OCI-LY3 (cell line): Measurements from ENCODE around the gene SPARCL1.

Experiments used
- H2AFZ ChIP-seq: fragments of 200-600, 300-600 bp; shearing (Covaris generic); 2 replicates; pipeline ENCODE4 v1.6.0; 2014; ENCODE audit warnings: antibody characterized with exemption, low read depth, low read length
- H3K27ac ChIP-seq: fragments of 200-600, 300-600 bp; sonication (generic); 2 replicates; pipeline ENCODE4 v1.5.1; 2014; ENCODE audit warnings: mild to moderate bottlenecking, low read length, moderate library complexity, mixed read lengths
- H3K27me3 ChIP-seq: fragments of 200-600, 300-600 bp; sonication (generic); 2 replicates; pipeline ENCODE4 v1.6.1; 2014; ENCODE audit warnings: low read depth, low read length, mixed read lengths
- H3K36me3 ChIP-seq: fragments of 200-600, 300-600 bp; sonication (generic); replicated peaks from 2 replicates; pipeline ENCODE3; 2014; ENCODE audit warnings: low read depth, low read length, mixed read lengths
- H3K4me1 ChIP-seq: fragments of 300-600, 200-600 bp; sonication (generic); 2 replicates; pipeline ENCODE4 v1.6.1; 2014; ENCODE audit warnings: low read length, mixed read lengths
- H3K4me2 ChIP-seq: fragments of 200-600, 300-600 bp; sonication (generic); 2 replicates; pipeline ENCODE4 v1.6.1; 2014; ENCODE audit warnings: low read length, mixed read lengths
- H3K4me3 ChIP-seq: fragments of 300-600, 200-600 bp; sonication (generic); 2 replicates; pipeline ENCODE4 v1.5.1; 2014; ENCODE audit warnings: antibody characterized with exemption, mild to moderate bottlenecking, low read length, moderate library complexity
- H3K79me2 ChIP-seq: fragments of 300-600, 200-600 bp; shearing (Covaris generic); 2 replicates; pipeline ENCODE4 v1.6.1; 2014; ENCODE audit warnings: mild to moderate bottlenecking, low read length, mixed read lengths
- H3K9ac ChIP-seq: fragments of 300-600, 200-600 bp; shearing (Covaris generic); 2 replicates; pipeline ENCODE4 v1.6.0; 2014; ENCODE audit warnings: mild to moderate bottlenecking, low read length, moderate library complexity
- H3K9me3 ChIP-seq: fragments of 200-600, 300-600 bp; shearing (Covaris generic); 2 replicates; pipeline ENCODE4 v1.6.1; 2014; ENCODE audit warnings: low read length, mixed read lengths; ENCODE audit not compliant: insufficient read depth
- H4K20me1 ChIP-seq: fragments of 200-600, 300-600 bp; sonication (generic); 2 replicates; pipeline ENCODE4 v1.6.1; 2016; ENCODE audit warnings: low read length, mixed read lengths; ENCODE audit not compliant: insufficient read depth
- CTCF ChIP-seq: fragments of 200-600, 300-600 bp; sonication (generic); IDR thresholded peaks from 2 replicates; pipeline ENCODE4 v1.5.1; 2014; ENCODE audit warnings: antibody characterized with exemption, low read length, low read depth
- EZH2phosphoT487 ChIP-seq: fragments of 200-600 bp; shearing (Covaris generic); IDR thresholded peaks from 2 replicates; pipeline ENCODE4 v1.6.1; 2018; ENCODE audit warnings: antibody characterized with exemption, mixed run types, low read depth

Gene SPARCL1

GRCh38 chr4:87478732-87479250 lies 50.4 kb downstream of the SPARCL1 start:
- TF ChIP-seq EZH2phosphoT487 (no peak), CTCF (no peak)

GRCh38 chr4:87476934-87477333 lies 52.2 kb downstream of the SPARCL1 start:
- TF ChIP-seq EZH2phosphoT487 (no peak), CTCF (no peak)
- no peak overlapping the region for H2AFZ ChIP-seq
- no peak overlapping the region for H3K9ac ChIP-seq
- H3K27me3 ChIP-seq = no peaks in the 10 kb centered on the region
- H3K79me2 ChIP-seq = no peaks in the 10 kb centered on the region
- H3K4me3 ChIP-seq = no peak overlapping the region
- no peaks in the 10 kb centered on the region for H4K20me1 ChIP-seq
- H3K27ac ChIP-seq = no peak overlapping the region
- no peak overlapping the region for H3K4me2 ChIP-seq
- no peaks in the 10 kb centered on the region for H3K4me1 ChIP-seq
- H3K36me3 ChIP-seq = no peaks in the 10 kb centered on the region
- H3K9me3 ChIP-seq = no peaks in the 10 kb centered on the region

More at GRCh38 chr4:87478732-87479250, 50.4 kb downstream of the SPARCL1 start:
- Histone ChIP-seq H3K27ac (no peak overlapping the region), H3K36me3 (no peaks in the 10 kb centered on the region), H3K4me1 (no peaks in the 10 kb centered on the region), H2AFZ (no peak overlapping the region), H3K4me3 (no peak overlapping the region), H3K4me2 (no peak overlapping the region), H3K79me2 (no peaks in the 10 kb centered on the region), H3K9ac (no peak overlapping the region), H3K27me3 (no peaks in the 10 kb centered on the region), H3K9me3 (no peaks in the 10 kb centered on the region), H4K20me1 (no peaks in the 10 kb centered on the region)

DNA sequence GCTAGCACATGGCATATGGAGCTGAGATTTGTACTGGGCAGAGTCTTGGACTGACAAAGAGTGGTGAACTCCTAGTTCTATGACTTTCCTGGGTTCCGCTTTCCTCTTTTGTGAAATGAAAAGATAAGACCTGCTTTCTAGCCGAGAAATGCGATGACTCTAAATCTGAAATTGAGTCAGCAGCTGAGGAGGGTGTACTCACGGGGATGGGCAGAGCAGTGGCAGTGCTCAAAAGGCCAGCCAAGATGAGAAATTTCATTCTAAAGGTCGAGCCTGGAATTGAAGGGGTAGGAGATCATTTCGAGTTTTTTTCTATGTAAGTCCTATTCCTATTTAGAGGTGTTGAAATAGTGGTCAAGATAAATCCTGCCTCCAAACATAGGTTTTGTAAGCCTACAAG lies 59.8 kb downstream of the SPARCL1 start:
- H3K27me3 ChIP-seq = no peaks in the 10 kb centered on the region
- TF ChIP-seq CTCF (no peak), EZH2phosphoT487 (no peak)

DNA sequence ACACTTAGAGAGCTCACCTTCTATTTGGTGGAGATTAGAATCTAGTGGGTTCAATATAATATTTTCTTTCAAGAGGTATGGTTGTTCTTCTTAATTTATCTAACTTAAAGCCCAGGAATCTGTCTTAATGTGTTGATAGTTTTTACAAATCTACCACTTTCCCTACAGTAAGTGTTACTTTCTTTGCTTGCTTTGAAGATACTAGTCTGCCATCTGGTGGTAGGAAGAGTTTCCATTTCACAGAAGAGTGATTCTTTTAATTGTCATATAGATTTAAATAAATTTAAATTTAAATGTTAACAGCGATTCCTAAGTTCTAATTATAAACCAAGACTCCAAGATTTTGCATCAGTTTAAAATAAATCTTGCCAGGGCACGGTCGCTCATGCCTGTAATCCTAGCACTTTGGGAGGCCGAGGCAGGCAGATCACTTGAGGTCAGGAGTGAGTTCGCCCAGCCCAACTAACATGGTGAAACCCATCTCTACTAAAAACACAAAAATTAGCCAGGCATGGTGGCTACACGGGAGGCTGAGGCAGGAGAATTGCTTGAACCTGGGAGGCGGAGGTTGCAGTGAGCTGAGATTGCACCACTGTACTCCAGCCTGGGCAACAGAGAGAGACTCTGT lies 63.3 kb downstream of the SPARCL1 start:
- H3K9me3 ChIP-seq = no peaks in the 10 kb centered on the region
- no peaks in the 10 kb centered on the region for H4K20me1 ChIP-seq
- no peaks in the 10 kb centered on the region for H3K36me3 ChIP-seq
- no peak overlapping the region for H2AFZ ChIP-seq
- H3K4me2 ChIP-seq = no peak overlapping the region
- TF ChIP-seq CTCF (peak; percentile 71), EZH2phosphoT487 (no peak)
- no peaks in the 10 kb centered on the region for H3K27me3 ChIP-seq
- H3K4me1 ChIP-seq = peaks cover 13% of the 10 kb centered on the region
- no peak overlapping the region for H3K27ac ChIP-seq
- no peak overlapping the region for H3K9ac ChIP-seq
- no peaks in the 10 kb centered on the region for H3K79me2 ChIP-seq
- H3K4me3 ChIP-seq = no peak overlapping the region

More for the DNA sequence above, 59.8 kb downstream of the SPARCL1 start:
- Histone ChIP-seq H3K4me2 (peak overlapping the region; percentile 46), H3K9me3 (no peaks in the 10 kb centered on the region), H3K79me2 (no peaks in the 10 kb centered on the region), H3K36me3 (no peaks in the 10 kb centered on the region), H4K20me1 (no peaks in the 10 kb centered on the region), H3K4me1 (peaks cover 13% of the 10 kb centered on the region), H2AFZ (no peak overlapping the region), H3K9ac (no peak overlapping the region), H3K4me3 (no peak overlapping the region), H3K27ac (no peak overlapping the region)
